ENCODE measurements around the gene RPS15. TPM values are rescaled to one million over a fixed set of nuclear protein-coding genes. Genes with fewer than 3 reads are reported as not detected.

RPS15 gene
- total RNA-seq, result 1,000 to 10,000 TPM; 1,297 to 2,978 (median 2,171) TPM

- Histone ChIP-seq H3K27ac (replicated peaks in 1 of 4) (peak within 1 kb of the TSS; percentile 79 to 90 (median 88)), H3K4me3 (peak within 1 kb of the TSS; percentile 68 to 98 (median 88)), H3K4me1 (peaks cover 15 to 32% (median 27%) of the 10 kb centered on the region in 4 donors), H3K9me3 (no peaks in the 10 kb centered on the region), H3K27me3 (no peaks in the 10 kb centered on the region), H3K36me3 (peaks cover 41 to 65% (median 60%) of the 10 kb centered on the region in 4 donors)
- intact Hi-C loops (cut with DNase I), result no loop called here
- DNase-seq (ENCODE audit: extremely low spot score), result peak; percentile 98
- WGBS, result 2% methylated on average over 33 of the region's 100 CpGs
- TF ChIP-seq POLR2A (IDR thresholded peaks at IDR 0.05; ENCODE audit: low read depth) (peak; percentile 86), EP300 (IDR thresholded peaks at IDR 0.05) (no peak), CTCF (IDR thresholded peaks at IDR 0.05) (peak; percentile 98 to 99 (median 98)), POLR2AphosphoS5 (IDR thresholded peaks at IDR 0.05) (peak; percentile 98 to 99)
These were observed at the start of gene RPS15 for GRCh38 chr19:1438035-1438932. TSS of gene RPS15 (plus strand) at chr19:1438396. CDS start at chr19:1438426, 30 bp downstream.

GRCh38 chr19:1388637-1389026, 49.6 kb upstream of the RPS15 start:
- no peak for DNase-seq (ENCODE audit: extremely low spot score)
- intact Hi-C loops (cut with DNase I), result no loop called here
- Histone ChIP-seq H3K4me3 (no peak overlapping the region), H3K27ac (replicated peaks in 1 of 4) (no peak overlapping the region), H3K36me3 (peaks cover 51 to 77% (median 59%) of the 10 kb centered on the region in 4 donors), H3K4me1 (peaks cover 40 to 45% (median 41%) of the 10 kb centered on the region in 4 donors), H3K27me3 (no peaks in the 10 kb centered on the region), H3K9me3 (no peaks in the 10 kb centered on the region)
- WGBS, result 80% methylated on average over 1 of the region's 17 CpGs
- TF ChIP-seq EP300 (IDR thresholded peaks at IDR 0.05), result no peak
- TF ChIP-seq POLR2A (IDR thresholded peaks at IDR 0.05; ENCODE audit: low read depth), result no peak
- no peak for TF ChIP-seq CTCF (IDR thresholded peaks at IDR 0.05)
- no peak for TF ChIP-seq POLR2AphosphoS5 (IDR thresholded peaks at IDR 0.05)

GRCh38 chr19:1389033-1389940, 48.9 kb upstream of the RPS15 start:
- H3K27me3 ChIP-seq, result no peaks in the 10 kb centered on the region
- H3K27ac ChIP-seq (replicated peaks in 1 of 4), result no peak overlapping the region
- peaks cover 51 to 84% (median 65%) of the 10 kb centered on the region in 4 donors for H3K36me3 ChIP-seq
- no peak for DNase-seq (ENCODE audit: extremely low spot score)
- no peak overlapping the region for H3K4me3 ChIP-seq
- peaks cover 38 to 44% (median 39%) of the 10 kb centered on the region in 4 donors for H3K4me1 ChIP-seq
- H3K9me3 ChIP-seq, result no peaks in the 10 kb centered on the region
- intact Hi-C loops (cut with DNase I), result no loop called here
- WGBS, result 90% methylated on average over 39 of the region's 39 CpGs
- no peak for TF ChIP-seq POLR2AphosphoS5 (IDR thresholded peaks at IDR 0.05)
- no peak for TF ChIP-seq POLR2A (IDR thresholded peaks at IDR 0.05; ENCODE audit: low read depth)
- TF ChIP-seq EP300 (IDR thresholded peaks at IDR 0.05), result no peak
- no peak for TF ChIP-seq CTCF (IDR thresholded peaks at IDR 0.05)

- H3K9me3 ChIP-seq, result no peaks in the 10 kb centered on the region
- peaks cover 51 to 86% (median 76%) of the 10 kb centered on the region in 4 donors for H3K36me3 ChIP-seq
- no peak for DNase-seq (ENCODE audit: extremely low spot score)
- H3K4me1 ChIP-seq, result peaks cover 35 to 44% (median 38%) of the 10 kb centered on the region in 4 donors
- no peaks in the 10 kb centered on the region for H3K27me3 ChIP-seq
- H3K27ac ChIP-seq (replicated peaks in 1 of 4), result no peak overlapping the region
- 91% methylated on average over 42 of the region's 42 CpGs for WGBS
- TF ChIP-seq POLR2AphosphoS5 (IDR thresholded peaks at IDR 0.05), result no peak
- no peak for TF ChIP-seq EP300 (IDR thresholded peaks at IDR 0.05)
- TF ChIP-seq POLR2A (IDR thresholded peaks at IDR 0.05; ENCODE audit: low read depth), result no peak
- no peak for TF ChIP-seq CTCF (IDR thresholded peaks at IDR 0.05)
- H3K4me3 ChIP-seq, result no peak overlapping the region
- intact Hi-C loops (cut with DNase I), result no loop called here
These were observed 47.2 kb upstream of the RPS15 start for GRCh38 chr19:1390890-1391423.

Data from esophagus muscularis mucosa (tissue), 4 donors.